Immature natural killer cell (primary cell): Measurements from ENCODE around the gene NFIL3. TPM values are rescaled to one million over a fixed set of nuclear protein-coding genes. Genes with fewer than 3 reads are reported as not detected.

Source experiments
- DNase-seq, 3 donors: peaks; one replicate each; pipeline ENCODE4 v3.0.0; 2022; ENCODE audit warnings: mixed read lengths in 1 of 3
- H3K27ac Mint-ChIP-seq, 6 donors: one replicate each; pipeline ENCODE4 v1.8.0; 2020; ENCODE audit warnings: mixed read lengths in 6 of 6, mild to moderate bottlenecking in 5 of 6, inconsistent platforms in 4 of 6, moderate library complexity in 3 of 6
- H3K27me3 Mint-ChIP-seq, 3 donors: one replicate each; pipeline ENCODE4 v1.8.0; 2020 to 2021; ENCODE audit warnings: low read depth in 3 of 3, mild to moderate bottlenecking in 3 of 3, mixed read lengths in 3 of 3, moderate library complexity in 3 of 3, inconsistent platforms in 1 of 3
- H3K36me3 Mint-ChIP-seq, 3 donors: one replicate each; pipeline ENCODE4 v1.8.0; 2020; ENCODE audit warnings: mixed read lengths in 3 of 3, inconsistent platforms in 2 of 3, mild to moderate bottlenecking in 2 of 3
- H3K4me1 Mint-ChIP-seq, 2 donors: one replicate each; pipeline ENCODE4 v1.8.0; 2020; ENCODE audit warnings: inconsistent platforms in 2 of 2, mild to moderate bottlenecking in 2 of 2, mixed read lengths in 2 of 2, moderate library complexity in 1 of 2
- H3K4me3 Mint-ChIP-seq, 5 donors: one replicate each; pipeline ENCODE4 v1.8.0; 2020; ENCODE audit warnings: mild to moderate bottlenecking in 5 of 5, mixed read lengths in 5 of 5, inconsistent platforms in 3 of 5, moderate library complexity in 3 of 5
- H3K9me3 Mint-ChIP-seq, 6 donors: one replicate each; pipeline ENCODE4 v1.8.0; 2020; ENCODE audit warnings: mild to moderate bottlenecking in 6 of 6, mixed read lengths in 6 of 6, inconsistent platforms in 4 of 6, moderate library complexity in 3 of 6
- polyA plus RNA-seq, 3 donors: library from polyadenylated mRNA; unstranded; fragments of 300-500 nt; fragmentation: Illumina TruSeq; gene quantifications; one replicate each; pipeline ENCODE4 v1.2.3, GENCODE V29; 2021

The NFIL3 gene
- polyA plus RNA-seq, 3 donors from 2014 or later: 8.9 to 16.1 (median 14.1) TPM

DNA sequence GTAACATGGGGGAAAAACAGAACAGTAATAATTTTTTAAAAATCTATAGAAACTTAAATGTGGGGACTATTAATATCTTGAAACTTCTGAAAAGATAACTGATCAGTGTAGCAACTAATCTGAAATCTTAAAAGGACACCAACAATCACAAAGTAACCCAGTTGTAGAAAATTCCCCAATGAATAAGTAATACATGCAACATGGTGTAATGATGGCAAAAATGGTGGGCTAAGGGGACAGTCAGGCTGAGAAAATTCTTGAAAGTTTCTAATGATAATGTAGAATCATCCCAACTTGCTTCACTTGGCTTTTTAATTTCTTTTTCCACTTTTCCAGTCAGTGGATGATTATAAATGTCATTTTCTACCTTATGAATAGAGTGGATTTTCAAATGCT, 5.4 kb downstream of the NFIL3 start:
- Mint-ChIP-seq H3K4me1 (peaks cover 82 to 97% of the 10 kb centered on the region in 2 donors), H3K27ac (peak overlapping the region in 4 of 6 donors; percentile 52 to 76 (median 73)), H3K9me3 (no peaks in the 10 kb centered on the region), H3K27me3 (peaks cover 7 to 10% (median 7%) of the 10 kb centered on the region in 3 donors), H3K36me3 (no peaks in the 10 kb centered on the region), H3K4me3 (peak overlapping the region in 1 of 5 donors; percentile 51)
- no peak for DNase-seq

DNA sequence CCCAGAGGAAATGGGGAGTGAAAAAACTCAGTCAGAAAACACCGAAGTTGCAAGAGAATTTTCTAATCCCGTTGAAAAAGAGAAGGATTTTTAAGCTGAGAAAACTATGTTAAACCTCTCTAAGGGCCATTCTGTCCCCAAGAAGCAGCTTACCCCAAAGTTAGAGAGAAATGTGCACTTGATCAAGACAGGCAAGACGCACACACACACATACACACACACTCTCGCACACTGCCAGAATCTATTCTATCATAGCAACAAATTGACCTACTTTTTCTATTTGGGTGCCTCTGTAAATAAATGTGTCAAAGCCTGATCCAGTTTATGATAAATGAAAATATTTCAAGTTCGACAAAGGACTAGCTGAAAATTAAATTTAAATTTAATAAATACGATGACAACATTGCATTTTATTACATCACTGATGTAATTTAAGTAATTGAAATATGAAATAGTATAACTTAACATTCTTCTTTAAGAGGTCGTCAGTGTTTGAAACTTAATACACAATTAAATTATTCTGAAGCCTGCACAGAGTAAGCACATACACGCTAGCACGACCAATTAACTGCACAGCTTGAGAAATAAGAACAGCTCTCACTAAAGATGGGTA, 5.9 kb downstream of the NFIL3 start:
- H3K4me3 Mint-ChIP-seq: peak overlapping the region in 4 of 5 donors; percentile 8 to 60 (median 42)
- H3K27ac Mint-ChIP-seq: peak overlapping the region in 4 of 6 donors; percentile 55 to 82 (median 60)
- H3K9me3 Mint-ChIP-seq: no peaks in the 10 kb centered on the region
- H3K36me3 Mint-ChIP-seq: no peaks in the 10 kb centered on the region
- DNase-seq: peak in 2 of 3 donors; percentile 17 to 22
- H3K4me1 Mint-ChIP-seq: peaks cover 80 to 97% of the 10 kb centered on the region in 2 donors
- peaks cover 4 to 7% (median 4%) of the 10 kb centered on the region in 3 donors for H3K27me3 Mint-ChIP-seq

DNA sequence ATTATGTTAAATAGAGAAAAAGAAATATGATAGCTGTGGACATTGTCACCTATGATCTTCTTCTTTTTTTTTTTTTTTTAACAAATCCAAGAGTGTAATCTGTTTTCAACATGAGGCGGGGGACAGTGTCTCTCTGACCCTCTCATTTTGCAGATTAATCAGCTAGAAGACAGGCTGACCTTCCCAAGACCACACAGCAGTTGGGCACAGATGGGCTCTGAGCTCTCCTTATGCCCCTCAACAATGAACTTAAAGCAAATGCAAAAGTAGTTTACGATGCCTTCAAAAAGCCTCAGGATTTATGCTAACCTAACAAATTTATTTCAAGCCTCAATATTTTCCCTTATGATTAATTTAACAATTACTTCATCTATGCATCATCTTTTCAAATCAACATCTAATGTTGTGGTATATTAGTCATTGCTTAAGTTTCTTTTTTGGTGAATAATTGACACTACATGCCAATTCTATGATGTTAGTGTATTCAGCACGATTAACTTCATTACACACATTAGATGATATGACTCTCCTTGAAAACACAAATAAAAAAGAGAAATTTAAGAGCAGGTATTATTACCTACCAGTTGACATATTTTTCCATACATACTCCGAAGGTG, 7.4 kb downstream of the NFIL3 start:
- Mint-ChIP-seq H3K36me3 (peaks cover 0 to under 1% (median 0%) of the 10 kb centered on the region in 3 donors), H3K9me3 (no peaks in the 10 kb centered on the region)

DNA sequence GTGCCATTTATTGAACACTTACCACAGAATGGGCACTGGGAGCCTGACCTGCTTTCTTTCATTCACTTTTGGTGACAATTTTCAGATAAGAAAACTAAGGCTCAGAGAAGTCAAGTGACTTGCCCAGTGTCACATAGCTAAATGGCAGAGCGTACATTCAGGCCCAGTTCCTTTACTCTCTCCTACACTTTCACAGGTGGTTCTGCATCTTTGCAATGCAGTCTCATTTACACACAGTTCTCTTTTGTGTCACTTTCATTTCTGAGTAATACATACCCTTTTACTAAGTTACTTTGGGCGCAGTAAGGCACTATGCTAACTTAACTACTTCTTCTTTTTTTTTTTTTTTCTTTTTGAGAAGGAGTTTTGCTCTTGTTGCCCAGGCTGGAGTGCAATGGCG, 8.3 kb downstream of the NFIL3 start:
- H3K27ac Mint-ChIP-seq: peak overlapping the region; percentile 5 to 84 (median 42)

More for the DNA sequence above, 7.4 kb downstream of the NFIL3 start:
- peak overlapping the region in 3 of 5 donors; percentile 2 to 50 (median 46) for H3K4me3 Mint-ChIP-seq
- DNase-seq: no peak
- peaks cover 78 to 97% of the 10 kb centered on the region in 2 donors for H3K4me1 Mint-ChIP-seq
- H3K27ac Mint-ChIP-seq: peak overlapping the region in 4 of 6 donors; percentile 6 to 68 (median 43)
- peaks cover 2 to 7% (median 3%) of the 10 kb centered on the region in 3 donors for H3K27me3 Mint-ChIP-seq

DNA sequence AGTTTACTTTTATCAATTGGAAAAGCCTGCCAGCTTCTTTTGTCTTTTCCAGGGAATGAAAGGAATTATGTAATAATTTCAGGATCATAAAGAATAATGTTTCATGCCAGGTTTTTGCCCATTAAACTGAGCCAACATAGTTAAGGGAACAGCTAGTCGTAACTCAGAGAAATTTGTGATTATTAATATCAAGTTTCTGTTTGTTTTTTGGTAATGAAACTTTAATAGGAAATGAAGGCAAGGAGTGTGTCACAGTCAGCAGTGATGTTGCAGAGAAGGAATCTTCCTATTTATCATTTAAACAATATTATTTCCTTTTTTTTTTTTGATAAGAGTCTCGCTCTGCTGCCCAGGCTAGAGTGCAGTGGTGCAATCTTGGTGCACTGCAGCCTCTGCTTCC, 10.7 kb downstream of the NFIL3 start:
- H3K27ac Mint-ChIP-seq: peak overlapping the region in 1 of 6 donors; percentile 32
- DNase-seq: no peak
- H3K27me3 Mint-ChIP-seq: peaks cover 3 to 6% (median 6%) of the 10 kb centered on the region in 3 donors
- H3K4me1 Mint-ChIP-seq: peaks cover 73 to 93% of the 10 kb centered on the region in 2 donors
- H3K9me3 Mint-ChIP-seq: no peaks in the 10 kb centered on the region
- peaks cover 20 to 23% (median 20%) of the 10 kb centered on the region in 3 donors for H3K36me3 Mint-ChIP-seq
- H3K4me3 Mint-ChIP-seq: peak overlapping the region in 1 of 5 donors; percentile 14

More for the DNA sequence above, 8.3 kb downstream of the NFIL3 start:
- Mint-ChIP-seq H3K27me3 (peaks cover 3 to 7% (median 6%) of the 10 kb centered on the region in 3 donors), H3K36me3 (peaks cover 5 to 10% (median 6%) of the 10 kb centered on the region in 3 donors), H3K4me3 (peak overlapping the region; percentile 1 to 63 (median 26)), H3K4me1 (peaks cover 80 to 99% of the 10 kb centered on the region in 2 donors), H3K9me3 (no peaks in the 10 kb centered on the region)
- DNase-seq: peak in 2 of 3 donors; percentile 14 to 21

DNA sequence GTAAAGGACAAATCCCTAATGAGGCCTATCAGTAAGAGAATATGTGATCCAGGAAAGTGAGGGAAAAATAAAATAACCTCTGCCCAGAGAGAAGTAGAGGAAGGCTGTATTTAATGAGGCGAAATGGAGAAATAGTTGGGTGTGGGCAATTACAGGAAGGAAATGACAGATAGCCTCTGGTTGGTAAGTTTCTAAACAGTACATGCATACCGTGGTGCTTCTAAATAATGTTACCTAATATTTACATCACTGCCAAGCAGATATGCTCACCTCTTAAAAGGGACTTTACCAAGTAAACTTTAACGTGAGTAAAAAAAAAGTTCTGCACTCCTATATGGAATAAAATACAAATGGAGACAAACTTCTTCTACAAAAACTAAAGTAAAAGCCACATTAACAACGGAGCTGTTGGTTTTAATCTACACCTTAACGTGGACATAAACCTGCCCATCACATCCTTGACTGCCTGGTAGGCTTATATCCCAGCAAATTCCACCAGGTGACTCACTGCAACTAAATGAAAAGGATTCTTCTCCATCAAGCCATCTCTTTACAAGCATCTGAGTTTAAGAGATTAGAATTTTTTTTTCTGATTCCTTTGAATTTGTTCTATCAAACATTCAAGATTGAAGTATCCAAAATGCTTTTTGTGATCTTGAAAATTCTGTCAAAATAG, 12.4 kb downstream of the NFIL3 start:
- Mint-ChIP-seq H3K27me3 (peaks cover 3 to 10% (median 8%) of the 10 kb centered on the region in 3 donors), H3K4me1 (peaks cover 72 to 83% of the 10 kb centered on the region in 2 donors), H3K4me3 (peak overlapping the region; percentile 40 to 81 (median 78)), H3K27ac (peak overlapping the region; percentile 32 to 76 (median 70)), H3K9me3 (no peaks in the 10 kb centered on the region), H3K36me3 (peaks cover 20 to 28% (median 26%) of the 10 kb centered on the region in 3 donors)
- peak in 2 of 3 donors; percentile 19 to 30 for DNase-seq

DNA sequence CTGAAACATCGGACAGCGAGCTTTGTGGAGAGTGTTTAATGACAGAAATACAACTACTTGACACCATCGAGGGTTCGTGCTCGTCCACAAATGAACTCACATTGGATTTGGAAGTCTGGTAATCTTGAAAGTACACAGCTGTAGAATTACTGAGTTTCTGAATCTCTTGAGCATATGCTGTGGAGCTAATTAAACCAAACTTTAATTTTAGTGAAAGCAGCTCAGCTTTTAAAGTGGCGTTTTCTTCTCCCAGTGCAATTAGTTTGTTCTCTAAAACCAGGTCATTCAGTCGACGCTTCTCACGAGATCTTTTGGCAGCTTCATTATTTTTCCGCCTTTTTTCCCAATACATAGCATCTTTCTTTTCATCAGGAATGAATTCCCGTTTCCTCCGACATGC, 13.5 kb downstream of the NFIL3 start:
- peaks cover 20 to 32% (median 30%) of the 10 kb centered on the region in 3 donors for H3K36me3 Mint-ChIP-seq
- H3K27me3 Mint-ChIP-seq: peaks cover 5 to 10% (median 8%) of the 10 kb centered on the region in 3 donors
- H3K4me1 Mint-ChIP-seq: peaks cover 61 to 72% of the 10 kb centered on the region in 2 donors
- H3K27ac Mint-ChIP-seq: peak overlapping the region in 2 of 6 donors; percentile 68 to 73
- DNase-seq: no peak
- peak overlapping the region in 3 of 5 donors; percentile 18 to 81 (median 80) for H3K4me3 Mint-ChIP-seq
- no peaks in the 10 kb centered on the region for H3K9me3 Mint-ChIP-seq

DNA sequence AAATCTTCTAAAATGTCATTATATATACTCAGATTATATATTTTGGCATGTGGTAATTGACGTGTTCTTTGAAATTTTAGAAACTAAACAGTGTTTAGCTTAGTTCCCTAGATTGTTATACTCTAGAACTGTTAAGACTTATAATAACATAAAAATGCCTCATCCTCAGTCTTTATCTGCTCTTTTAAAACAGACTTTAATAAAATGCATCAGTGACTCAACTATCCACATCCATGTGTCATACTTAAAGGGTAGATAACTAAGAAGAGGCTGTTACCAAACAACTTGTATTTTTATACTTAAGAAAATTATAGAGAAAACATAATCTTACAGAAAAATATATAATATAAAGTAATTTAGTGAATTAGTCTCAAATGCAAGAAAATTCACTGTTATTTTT, 15.2 kb downstream of the NFIL3 start:
- H3K36me3 Mint-ChIP-seq: peaks cover 22 to 34% (median 31%) of the 10 kb centered on the region in 3 donors
- no peak overlapping the region for H3K27ac Mint-ChIP-seq
- no peak for DNase-seq
- H3K4me1 Mint-ChIP-seq: peaks cover 48 to 67% of the 10 kb centered on the region in 2 donors
- H3K4me3 Mint-ChIP-seq: no peak overlapping the region
- peaks cover 5 to 10% (median 8%) of the 10 kb centered on the region in 3 donors for H3K27me3 Mint-ChIP-seq
- H3K9me3 Mint-ChIP-seq: no peaks in the 10 kb centered on the region

DNA sequence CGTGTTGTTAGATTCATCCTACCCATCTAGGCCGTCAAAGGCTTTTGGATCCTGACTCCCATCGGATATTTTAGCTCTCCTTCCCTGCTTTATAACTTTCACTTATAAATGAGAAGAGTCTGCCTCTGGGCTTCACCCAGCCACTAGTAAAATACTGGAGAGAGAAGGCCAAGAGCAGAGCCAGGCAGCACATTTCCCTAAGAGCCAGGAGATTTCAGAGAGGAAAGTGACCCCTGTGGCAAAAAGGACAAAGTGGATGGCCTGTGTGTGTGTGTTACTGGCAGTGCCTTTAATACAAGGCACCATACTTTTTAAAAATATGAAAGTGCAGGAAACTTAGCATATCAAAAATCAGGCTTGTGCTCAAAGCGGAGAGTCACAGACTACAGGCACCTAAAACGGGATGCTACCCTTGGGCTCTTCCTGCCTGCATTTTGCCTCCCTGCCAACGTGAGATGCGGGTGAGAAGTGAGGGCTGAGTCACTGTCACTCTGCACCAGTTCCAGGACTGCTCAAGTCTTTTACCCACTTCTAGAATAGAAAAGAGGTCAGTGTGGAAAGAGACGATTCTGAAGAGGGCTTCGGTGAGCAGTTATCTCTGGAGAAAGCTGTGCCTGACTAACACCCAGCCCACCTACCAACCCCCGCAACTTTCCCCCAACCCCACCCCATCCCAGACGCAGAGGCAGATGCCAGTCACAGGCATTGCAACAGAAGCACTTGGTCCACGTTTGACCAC, 15.9 kb downstream of the NFIL3 start:
- DNase-seq: peak in 2 of 3 donors; percentile 22 to 25
- no peaks in the 10 kb centered on the region for H3K9me3 Mint-ChIP-seq
- H3K27me3 Mint-ChIP-seq: peaks cover 2 to 10% (median 6%) of the 10 kb centered on the region in 3 donors
- H3K4me1 Mint-ChIP-seq: peaks cover 45 to 67% of the 10 kb centered on the region in 2 donors
- H3K36me3 Mint-ChIP-seq: peaks cover 22 to 37% (median 31%) of the 10 kb centered on the region in 3 donors
- H3K27ac Mint-ChIP-seq: peak overlapping the region in 5 of 6 donors; percentile 14 to 80 (median 53)
- H3K4me3 Mint-ChIP-seq: peak overlapping the region in 4 of 5 donors; percentile 19 to 55 (median 23)

DNA sequence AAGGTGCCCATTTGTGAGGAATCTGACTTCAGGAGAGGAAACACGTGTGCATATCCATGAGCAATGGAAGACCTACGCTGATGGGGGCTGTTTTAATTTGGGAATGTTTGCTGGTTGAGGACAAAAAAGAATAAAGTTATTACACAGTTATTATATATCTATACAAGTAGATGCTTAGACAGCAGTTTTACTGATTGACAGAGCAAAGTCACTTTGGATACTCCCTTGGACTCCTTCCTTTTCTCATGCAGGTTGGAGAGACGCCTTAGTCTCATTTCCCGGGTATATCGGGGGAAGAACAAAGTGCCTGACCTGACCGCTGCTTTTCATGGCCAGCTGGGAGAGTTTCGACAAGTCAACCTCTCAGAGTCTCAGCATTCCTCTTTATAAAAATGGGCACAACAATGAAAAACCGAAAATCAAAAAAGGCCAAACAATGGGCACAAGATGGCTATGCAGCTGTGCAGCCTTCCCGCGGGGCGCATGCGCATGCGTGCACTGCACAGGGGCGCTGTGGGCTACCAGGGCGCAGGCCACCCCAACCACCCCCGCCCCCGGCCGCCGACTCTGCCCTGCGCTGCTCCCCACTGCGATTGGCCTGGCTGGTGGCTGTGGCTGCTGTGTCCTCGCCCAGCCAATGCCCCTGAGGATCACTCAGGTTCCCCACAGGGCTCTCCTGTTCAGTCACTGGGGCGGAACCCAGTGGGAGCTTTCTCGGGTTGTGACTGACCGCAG, 18.1 kb downstream of the NFIL3 start:
- DNase-seq: no peak
- H3K4me1 Mint-ChIP-seq: peaks cover 28 to 47% of the 10 kb centered on the region in 2 donors
- H3K9me3 Mint-ChIP-seq: no peaks in the 10 kb centered on the region
- H3K4me3 Mint-ChIP-seq: no peak overlapping the region
- H3K27me3 Mint-ChIP-seq: peaks cover 2 to 7% (median 4%) of the 10 kb centered on the region in 3 donors
- no peak overlapping the region for H3K27ac Mint-ChIP-seq
- peaks cover 19 to 30% (median 27%) of the 10 kb centered on the region in 3 donors for H3K36me3 Mint-ChIP-seq

DNA sequence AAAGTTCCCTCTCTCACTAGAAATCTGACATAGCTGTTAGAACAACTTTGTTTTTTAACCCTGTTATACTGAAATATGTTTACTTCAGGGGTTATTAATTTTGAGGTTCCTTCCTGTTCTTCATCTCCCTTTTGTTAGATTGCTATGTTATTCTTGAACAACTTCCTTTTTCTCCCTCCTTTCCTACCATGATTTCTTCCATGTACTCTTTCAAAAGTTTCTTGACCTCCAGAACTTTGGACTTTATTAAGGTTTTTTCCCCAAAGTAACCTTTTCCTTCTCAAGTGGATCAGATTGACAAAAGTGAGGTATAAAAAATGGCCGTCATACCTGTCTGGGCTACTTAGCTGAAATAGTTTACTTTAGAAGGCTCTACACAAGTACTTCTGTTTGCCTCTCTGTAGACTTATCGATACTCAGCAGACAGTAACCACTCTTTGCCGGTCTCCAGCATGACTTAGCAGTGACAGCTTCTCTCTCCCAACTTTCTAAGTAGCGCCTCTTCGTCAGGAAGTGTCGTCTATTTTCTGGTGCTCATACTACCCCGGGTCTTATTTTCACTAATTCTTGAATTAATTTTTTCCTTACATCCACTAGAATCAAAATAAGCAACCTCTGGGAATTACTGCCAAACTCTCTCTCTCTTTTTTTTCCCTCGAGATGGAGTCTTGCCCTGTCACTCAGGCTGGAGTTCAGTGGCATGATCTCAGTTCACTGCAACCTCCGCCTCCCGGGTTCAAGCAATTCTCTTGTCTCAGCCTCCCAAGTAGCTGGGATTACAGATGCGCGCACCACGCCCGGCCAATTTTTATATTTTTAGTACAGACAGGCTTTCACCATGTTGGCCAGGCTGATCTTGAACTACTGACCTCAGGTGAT, 19.7 kb downstream of the NFIL3 start:
- H3K4me1 Mint-ChIP-seq: peaks cover 12 to 31% of the 10 kb centered on the region in 2 donors
- H3K36me3 Mint-ChIP-seq: peaks cover 3 to 15% (median 11%) of the 10 kb centered on the region in 3 donors
- no peak for DNase-seq
- H3K27ac Mint-ChIP-seq: peak overlapping the region in 3 of 6 donors; percentile 12 to 76 (median 52)
- peaks cover 2 to 6% (median 2%) of the 10 kb centered on the region in 3 donors for H3K27me3 Mint-ChIP-seq
- no peak overlapping the region for H3K4me3 Mint-ChIP-seq
- no peaks in the 10 kb centered on the region for H3K9me3 Mint-ChIP-seq

DNA sequence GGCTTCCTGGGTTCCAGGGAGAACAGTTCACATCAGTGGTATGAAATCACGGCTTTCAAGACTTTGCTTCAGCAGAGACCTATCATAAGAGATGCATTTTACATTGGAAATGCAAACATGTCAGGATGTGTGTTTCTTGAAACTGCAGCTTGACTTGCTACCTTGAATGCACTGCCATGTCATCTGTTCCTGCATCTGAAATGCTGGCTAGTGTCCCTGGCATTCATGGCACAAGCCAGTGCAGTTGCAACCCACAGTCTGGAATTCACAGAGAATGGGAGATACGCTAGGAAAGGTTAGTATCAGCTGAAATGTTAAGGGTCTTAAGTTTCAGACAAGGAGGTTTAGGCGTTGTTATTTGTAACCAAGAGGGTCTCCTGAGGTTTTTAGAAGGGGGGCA, 24.7 kb downstream of the NFIL3 start:
- Mint-ChIP-seq H3K36me3 (peaks cover 0 to 3% (median 0%) of the 10 kb centered on the region in 3 donors), H3K4me1 (peaks cover 0 to 13% of the 10 kb centered on the region in 2 donors), H3K4me3 (no peak overlapping the region), H3K9me3 (no peaks in the 10 kb centered on the region), H3K27ac (no peak overlapping the region), H3K27me3 (peaks cover 0 to 5% (median 2%) of the 10 kb centered on the region in 3 donors)
- no peak for DNase-seq
